Astrocyte (in vitro differentiated cells and primary cell): ENCODE data around the gene TSBP1. TPM values are rescaled to one million over a fixed set of nuclear protein-coding genes. Genes with fewer than 3 reads are reported as not detected.

Source experiments
- DNase-seq: peaks from one replicate; pipeline ENCODE4 v3.0.0-alpha.2; 2010; ENCODE audit warnings: low read depth
- FAIRE-seq: peaks from 2 replicates; lab custom pipeline; 2011; peaks lifted over from hg19 to GRCh38; lab: Jason Lieb, UNC
- H2AFZ ChIP-seq: 2 replicates; pipeline ENCODE4 v1.6.0; 2012; ENCODE audit warnings: low read depth, low read length, inconsistent platforms
- H3K27ac ChIP-seq: 2 replicates; pipeline ENCODE4 v1.5.1; 2011; ENCODE audit warnings: low read depth, low read length, inconsistent platforms
- H3K27me3 ChIP-seq: 2 replicates; pipeline ENCODE4 v1.6.0; 2011; ENCODE audit warnings: low read length, inconsistent platforms; ENCODE audit not compliant: insufficient read depth
- H3K36me3 ChIP-seq: 2 replicates; pipeline ENCODE4 v1.5.1; 2011; ENCODE audit warnings: low read length, inconsistent platforms; ENCODE audit not compliant: insufficient read depth
- H3K4me1 ChIP-seq: 2 replicates; pipeline ENCODE4 v1.5.1; 2011; ENCODE audit warnings: low read length, inconsistent platforms; ENCODE audit not compliant: insufficient read depth
- H3K4me2 ChIP-seq: 2 replicates; pipeline ENCODE4 v1.6.0; 2012; ENCODE audit warnings: low read length, inconsistent platforms
- H3K4me3 ChIP-seq: 2 replicates; pipeline ENCODE4 v1.5.1; 2011; ENCODE audit warnings: low read depth, mild to moderate bottlenecking, low read length, inconsistent platforms; ENCODE audit not compliant: insufficient read depth
- H3K79me2 ChIP-seq: 2 replicates; pipeline ENCODE4 v1.6.0; 2012; ENCODE audit warnings: mild to moderate bottlenecking, low read length, inconsistent platforms; ENCODE audit not compliant: insufficient read depth
- H3K9ac ChIP-seq: 2 replicates; pipeline ENCODE4 v1.6.0; 2012; ENCODE audit warnings: mild to moderate bottlenecking, low read length, inconsistent platforms
- H3K9me3 ChIP-seq: 2 replicates; pipeline ENCODE4 v1.5.1; 2012; ENCODE audit warnings: low read depth, mild to moderate bottlenecking, low read length, inconsistent platforms; ENCODE audit not compliant: insufficient read depth
- H4K20me1 ChIP-seq: 2 replicates; pipeline ENCODE4 v1.6.0; 2012; ENCODE audit warnings: low read length, inconsistent platforms; ENCODE audit not compliant: insufficient read depth
- H3K27ac Mint-ChIP-seq: one replicate; pipeline ENCODE4 v1.8.0; 2021; ENCODE audit warnings: mild to moderate bottlenecking, mixed read lengths; ENCODE audit not compliant: unreplicated experiment
- H3K27me3 Mint-ChIP-seq: one replicate; pipeline ENCODE4 v1.8.0; 2021; ENCODE audit warnings: low read depth, mixed read lengths; ENCODE audit not compliant: unreplicated experiment
- H3K36me3 Mint-ChIP-seq: one replicate; pipeline ENCODE4 v1.8.0; 2021; ENCODE audit warnings: low read depth, mixed read lengths; ENCODE audit not compliant: unreplicated experiment
- H3K4me1 Mint-ChIP-seq: one replicate; pipeline ENCODE4 v1.8.0; 2021; ENCODE audit warnings: low read depth, mixed read lengths; ENCODE audit not compliant: unreplicated experiment
- H3K4me3 Mint-ChIP-seq: one replicate; pipeline ENCODE4 v1.8.0; 2021; ENCODE audit warnings: mild to moderate bottlenecking, moderate library complexity, mixed read lengths; ENCODE audit not compliant: unreplicated experiment
- H3K9me3 Mint-ChIP-seq: one replicate; pipeline ENCODE4 v1.8.0; 2021; ENCODE audit warnings: mild to moderate bottlenecking, mixed read lengths; ENCODE audit not compliant: unreplicated experiment
- CTCF ChIP-seq: IDR thresholded peaks from 2 replicates; pipeline ENCODE4 v1.5.1; 2011; ENCODE audit warnings: low read depth, mild to moderate bottlenecking, inconsistent platforms, low read length, moderate library complexity; ENCODE audit not compliant: insufficient read depth
- EZH2 ChIP-seq: IDR thresholded peaks from 2 replicates; pipeline ENCODE4 v1.6.1; 2012; ENCODE audit warnings: mild to moderate bottlenecking, low read length, inconsistent platforms; ENCODE audit not compliant: insufficient read depth
- total RNA-seq: library from RNA; stranded (reverse); gene quantifications from 2 replicates; pipeline ENCODE4 v1.2.1, GENCODE V29; 2021

Gene TSBP1
- total RNA-seq, 1 donor from 2014 or later: not detected

GRCh38 chr6:32255199-32256153 is 116.2 kb downstream of the TSBP1 start:
- no peaks in the 10 kb centered on the region for H3K36me3 Mint-ChIP-seq
- Histone ChIP-seq H3K4me3 (peak overlapping the region; percentile 50), H3K9ac (peak overlapping the region; percentile 72), H3K9me3 (no peaks in the 10 kb centered on the region), H3K27ac (peak overlapping the region; percentile 77), H3K36me3 (no peaks in the 10 kb centered on the region), H3K4me1 (peaks cover 7% of the 10 kb centered on the region), H3K27me3 (no peaks in the 10 kb centered on the region), H3K4me2 (peak overlapping the region; percentile 88), H2AFZ (peak overlapping the region; percentile 96), H4K20me1 (no peaks in the 10 kb centered on the region), H3K79me2 (no peaks in the 10 kb centered on the region)
- no peak overlapping the region for H3K4me3 Mint-ChIP-seq
- peak overlapping the region; percentile 76 for H3K27ac Mint-ChIP-seq
- H3K4me1 Mint-ChIP-seq: peaks cover 10% of the 10 kb centered on the region
- FAIRE-seq: peak; percentile 87
- H3K9me3 Mint-ChIP-seq: peaks cover 2% of the 10 kb centered on the region
- peak; percentile 87 for DNase-seq
- peaks cover 6% of the 10 kb centered on the region for H3K27me3 Mint-ChIP-seq
- TF ChIP-seq EZH2 (no peak), CTCF (peak; percentile 38)

GRCh38 chr6:32254761-32255198 is 116.9 kb downstream of the TSBP1 start:
- peak overlapping the region; percentile 96 for H2AFZ ChIP-seq
- H3K27ac ChIP-seq: no peak overlapping the region
- H3K27me3 Mint-ChIP-seq: no peaks in the 10 kb centered on the region
- no peak overlapping the region for H3K27ac Mint-ChIP-seq
- H3K4me3 ChIP-seq: peak overlapping the region; percentile 50
- H3K4me1 ChIP-seq: peaks cover 7% of the 10 kb centered on the region
- DNase-seq: no peak
- H3K4me2 ChIP-seq: peak overlapping the region; percentile 88
- H3K79me2 ChIP-seq: no peaks in the 10 kb centered on the region
- H3K4me1 Mint-ChIP-seq: peaks cover 10% of the 10 kb centered on the region
- no peaks in the 10 kb centered on the region for H3K36me3 ChIP-seq
- H3K27me3 ChIP-seq: no peaks in the 10 kb centered on the region
- no peaks in the 10 kb centered on the region for H4K20me1 ChIP-seq
- FAIRE-seq: no peak
- no peak overlapping the region for H3K4me3 Mint-ChIP-seq
- H3K9me3 ChIP-seq: no peaks in the 10 kb centered on the region
- H3K9ac ChIP-seq: peak overlapping the region; percentile 72
- TF ChIP-seq EZH2 (no peak), CTCF (no peak)
- no peaks in the 10 kb centered on the region for H3K36me3 Mint-ChIP-seq
- peaks cover 2% of the 10 kb centered on the region for H3K9me3 Mint-ChIP-seq
